T-cell (primary cell): ENCODE results near the gene ITGB7. TPM values are rescaled to one million over a fixed set of nuclear protein-coding genes. Genes with fewer than 3 reads are reported as not detected.
"Not testable (repeated sequence)": the region's sequence is repeated elsewhere in the genome, so short reads cannot be mapped to it uniquely, and the experiment has no call there.

Experiments
- ATAC-seq, 4 experiments: fragments of 200-7000 bp in 3 of 4; fragments of 150-1000 bp in 1 of 4; cut with Tn5 transposase; replicated peaks in 1 of 4; 1 replicate in 3 of 4; 2 replicates in 1 of 4; pipeline ENCODE4 v1.10.0; 2021; ENCODE audit warnings: moderate library complexity in 3 of 4, mild to moderate bottlenecking in 2 of 4, moderate number of reproducible peaks in 1 of 4
- CTCF ChIA-PET, 2 donors: fragments of 300-600 bp; sonication (Branson Sonifier 250); formaldehyde crosslinking; loops; one replicate each; lab custom pipeline; 2022; ENCODE audit warnings: antibody characterized with exemption in 2 of 2; lab: Charles Lee
- POLR2A ChIA-PET, 2 donors: fragments of 300-600 bp; sonication (Branson Sonifier 250); formaldehyde crosslinking; loops; one replicate each; lab custom pipeline; 2022; ENCODE audit warnings: antibody characterized with exemption in 2 of 2; lab: Charles Lee
- DNase-seq, 35 experiments: peaks; one replicate each; pipeline versions ENCODE4 v3.0.0 to v3.0.0-alpha.2; 2013 to 2023
- H3K27ac ChIP-seq: one replicate; pipeline ENCODE4 v1.5.1; 2013; ENCODE audit warnings: low read length
- H3K27me3 ChIP-seq, 2 experiments: replicated peaks in 1 of 2; 1 replicate in 1 of 2; 2 replicates in 1 of 2; pipeline versions ENCODE4 v1.6.1 to v1.7.0; 2013; ENCODE audit warnings: low read length in 1 of 2, mixed read lengths in 1 of 2; ENCODE audit not compliant: control insufficient read depth in 2 of 2, insufficient read depth in 2 of 2; ENCODE audit errors: extremely low read depth in 1 of 2
- H3K36me3 ChIP-seq, 2 donors: 1 replicate in 1 of 2; 2 replicates in 1 of 2; pipeline versions ENCODE4 v1.6.1 to v1.7.0; 2013; ENCODE audit warnings: low read length in 1 of 2; ENCODE audit not compliant: control insufficient read depth in 2 of 2, insufficient read depth in 1 of 2; ENCODE audit errors: extremely low read depth in 1 of 2
- H3K4me1 ChIP-seq, 2 experiments: 1 replicate in 1 of 2; 2 replicates in 1 of 2; pipeline versions ENCODE4 v1.6.1 to v1.7.0; 2013; ENCODE audit warnings: low read length in 2 of 2, mixed read lengths in 1 of 2; ENCODE audit not compliant: insufficient read depth in 2 of 2, control insufficient read depth in 1 of 2; ENCODE audit errors: extremely low read depth in 1 of 2
- H3K4me3 ChIP-seq, 2 donors: 1 replicate in 1 of 2; 2 replicates in 1 of 2; pipeline versions ENCODE4 v1.5.1 to v1.7.0; 2013; ENCODE audit warnings: mild to moderate bottlenecking in 2 of 2, low read length in 1 of 2, moderate library complexity in 1 of 2; ENCODE audit not compliant: control insufficient read depth in 1 of 2; ENCODE audit errors: extremely low read depth in 1 of 2
- H3K9me3 ChIP-seq: 2 replicates; pipeline ENCODE4 v1.7.0; 2013
- H3K27ac Mint-ChIP-seq, 2 donors: one replicate each; pipeline ENCODE4 v1.8.0; 2020 to 2021; ENCODE audit warnings: mild to moderate bottlenecking in 2 of 2, mixed read lengths in 2 of 2
- H3K27me3 Mint-ChIP-seq, 2 donors: one replicate each; pipeline ENCODE4 v1.8.0; 2021 to 2022; ENCODE audit warnings: mixed read lengths in 2 of 2
- H3K36me3 Mint-ChIP-seq: one replicate; pipeline ENCODE4 v1.8.0; 2021; ENCODE audit warnings: mixed read lengths
- H3K4me1 Mint-ChIP-seq, 3 donors: one replicate each; pipeline ENCODE4 v1.8.0; 2020 to 2022; ENCODE audit warnings: mixed read lengths in 3 of 3, mild to moderate bottlenecking in 1 of 3
- H3K4me3 Mint-ChIP-seq, 3 donors: one replicate each; pipeline ENCODE4 v1.8.0; 2020 to 2022; ENCODE audit warnings: mild to moderate bottlenecking in 3 of 3, mixed read lengths in 3 of 3, moderate library complexity in 3 of 3
- H3K9me3 Mint-ChIP-seq, 3 donors: one replicate each; pipeline ENCODE4 v1.8.0; 2020 to 2022; ENCODE audit warnings: mixed read lengths in 3 of 3
- WGBS: methylation state at CpG from one replicate; pipeline ENCODE4 v1.1.5; 2013; ENCODE audit warnings: missing lambda C conversion rate; ENCODE audit not compliant: insufficient coverage; 5-methylcytosine and 5-hydroxymethylcytosine counted together
- total RNA-seq, 35 experiments: library from RNA in 6 of 35; stranded (reverse) in 6 of 35; fragments of 120-200 nt in 1 of 35; gene quantifications; one replicate each; pipeline versions ENCODE4 v1.2.1 to v1.2.4 and lab custom pipeline; 2013 to 2026

The ITGB7 gene
- total RNA-seq, 5 donors from 2014 or later (not counting 1 experiment from before 2014, with no cell fraction given), result 247 to 590 (median 469) TPM

GRCh38 chr12:53180220-53180930 lies 26.7 kb downstream of the ITGB7 start, which contains the start of the genes CSAD and ZNF740:
TSS of gene CSAD (minus strand) at chr12:53180925. CDS start at chr12:53173470, 7,455 bp downstream.
TSS of gene ZNF740 (plus strand) at chr12:53180722. CDS start at chr12:53181984, 1,262 bp downstream.
- Histone ChIP-seq H3K4me3 (peak within 1 kb of the TSS; percentile 74 to 93), H3K27me3 (no peaks in the 10 kb centered on the region), H3K4me1 (peaks cover 33 to 52% of the 10 kb centered on the region in 2 experiments), H3K27ac (peak within 1 kb of the TSS; percentile 95), H3K9me3 (no peaks in the 10 kb centered on the region), H3K36me3 (peaks cover 5 to 38% of the 10 kb centered on the region in 2 donors)
- Mint-ChIP-seq H3K9me3 (no peaks in the 10 kb centered on the region), H3K4me3 (peak within 1 kb of the TSS; percentile 89 to 97 (median 91)), H3K36me3 (peaks cover 30% of the 10 kb centered on the region), H3K27me3 (no peaks in the 10 kb centered on the region), H3K27ac (peak within 1 kb of the TSS; percentile 96 to 98), H3K4me1 (peaks cover 52 to 59% (median 55%) of the 10 kb centered on the region in 3 donors)
- ATAC-seq (peak; percentile 94 to 97 (median 96)), DNase-seq (peak; percentile 91 to 99 (median 97))
- WGBS, result under 1% methylated on average over 49 of the region's 70 CpGs
- ChIA-PET CTCF (interaction anchor here in 1 of 2 donors (0.6 to 3.1 kb wide), 10 partner anchors 10 to 199 kb away, joined by 3 to 11 read pairs (median 4); partner anchors contain the start of genes AAAS, ESPL1, ITGB7 and MYG1), POLR2A (interaction anchor here (0.5 to 1.4 kb wide), 8 partner anchors 18 to 199 kb away, joined by 3 to 7 read pairs (median 4); partner anchors contain the start of gene PFDN5 (in 1 of the 2))

- H3K36me3 Mint-ChIP-seq, result peaks cover 25% of the 10 kb centered on the region
- no peaks in the 10 kb centered on the region for H3K27me3 ChIP-seq
- peak overlapping the region; percentile 95 for H3K27ac ChIP-seq
- no peaks in the 10 kb centered on the region for H3K27me3 Mint-ChIP-seq
- WGBS, result 20% methylated on average over 7 of the region's 12 CpGs
- POLR2A ChIA-PET, result interaction anchor here (0.5 to 1.4 kb wide), 8 partner anchors 19 to 200 kb away, joined by 3 to 7 read pairs (median 5); partner anchors contain the start of gene PFDN5 (in 1 of the 2)
- H3K27ac Mint-ChIP-seq, result peak overlapping the region; percentile 96 to 98
- CTCF ChIA-PET, result interaction anchor here (0.6 to 3.1 kb wide), 8 partner anchors 20 to 1962 kb away, joined by 3 to 11 read pairs (median 3); partner anchors contain the start of genes AAAS (in 1 of the 2), ESPL1 (in 1 of the 2), ITGB7 (in 1 of the 2) and MYG1 (in 1 of the 2)
- H3K4me3 Mint-ChIP-seq, result peak overlapping the region; percentile 89 to 97 (median 91)
- ATAC-seq (peak; percentile 1 to 3 (median 1)), DNase-seq (peak in 1 of 35 experiments; percentile 15)
- H3K4me1 Mint-ChIP-seq, result peaks cover 46 to 52% (median 49%) of the 10 kb centered on the region in 3 donors
- H3K4me1 ChIP-seq, result peaks cover 33 to 46% of the 10 kb centered on the region in 2 experiments
- no peaks in the 10 kb centered on the region for H3K9me3 ChIP-seq
- peak overlapping the region; percentile 73 to 74 for H3K4me3 ChIP-seq
- H3K36me3 ChIP-seq, result peaks cover 5 to 32% of the 10 kb centered on the region in 2 donors
- no peaks in the 10 kb centered on the region for H3K9me3 Mint-ChIP-seq
Observed at GRCh38 chr12:53179687-53180219, 27.3 kb downstream of the ITGB7 start.

GRCh38 chr12:53178803-53179202 lies 28.2 kb downstream of the ITGB7 start:
- Mint-ChIP-seq H3K27ac (peak overlapping the region; percentile 96 to 98), H3K36me3 (peaks cover 19% of the 10 kb centered on the region), H3K4me3 (peak overlapping the region; percentile 89 to 97 (median 91)), H3K4me1 (peaks cover 39 to 43% (median 40%) of the 10 kb centered on the region in 3 donors)
- peak overlapping the region; percentile 95 for H3K27ac ChIP-seq
- H3K4me1 ChIP-seq, result peaks cover 33 to 36% of the 10 kb centered on the region in 2 experiments
- ATAC-seq, H3K9me3 Mint-ChIP-seq, DNase-seq, H3K9me3 ChIP-seq, H3K4me3 ChIP-seq, H3K27me3 ChIP-seq, H3K27me3 Mint-ChIP-seq, CTCF ChIA-PET: not testable (repeated sequence)
- peaks cover 5 to 24% of the 10 kb centered on the region in 2 donors for H3K36me3 ChIP-seq
- POLR2A ChIA-PET, result interaction anchor here in 1 of 2 donors (0.7 kb wide), 1 partner anchor 114 kb away, joined by 5 read pairs; no protein-coding TSS in a partner anchor
- 95% methylated on average over 13 of the region's 14 CpGs for WGBS

GRCh38 chr12:53177447-53177846 lies 29.6 kb downstream of the ITGB7 start:
- not testable (repeated sequence) for H3K27me3 ChIP-seq, H3K27ac ChIP-seq, H3K4me3 Mint-ChIP-seq, ATAC-seq, H3K9me3 Mint-ChIP-seq, H3K4me3 ChIP-seq, H3K27me3 Mint-ChIP-seq, DNase-seq, H3K9me3 ChIP-seq
- Histone ChIP-seq H3K36me3 (peaks cover 5 to 10% of the 10 kb centered on the region in 2 donors), H3K4me1 (peaks cover 22 to 24% of the 10 kb centered on the region in 2 experiments)
- ChIA-PET POLR2A (interaction anchor here in 1 of 2 donors (0.8 kb wide), 1 partner anchor 51 kb away, joined by 3 read pairs; no protein-coding TSS in a partner anchor), CTCF (interaction anchor here in 1 of 2 donors (0.6 kb wide), 1 partner anchor 17 kb away, joined by 3 read pairs; no protein-coding TSS in a partner anchor)
- H3K36me3 Mint-ChIP-seq, result peaks cover 11% of the 10 kb centered on the region
- 90% methylated on average over 2 of the region's 6 CpGs for WGBS
- H3K4me1 Mint-ChIP-seq, result peaks cover 26 to 29% (median 27%) of the 10 kb centered on the region in 3 donors
- H3K27ac Mint-ChIP-seq, result peak overlapping the region; percentile 11 to 52

- H3K4me1 Mint-ChIP-seq, result peaks cover 19 to 22% (median 20%) of the 10 kb centered on the region in 3 donors
- ChIA-PET POLR2A (interaction anchor here in 1 of 2 donors (0.8 kb wide), 1 partner anchor 52 kb away, joined by 3 read pairs; no protein-coding TSS in a partner anchor), CTCF (interaction anchor here in 1 of 2 donors (0.6 kb wide), 1 partner anchor 16 kb away, joined by 3 read pairs; no protein-coding TSS in a partner anchor)
- H3K9me3 ChIP-seq, result no peaks in the 10 kb centered on the region
- DNase-seq, result no peak
- peaks cover 15 to 17% of the 10 kb centered on the region in 2 experiments for H3K4me1 ChIP-seq
- peaks cover 7% of the 10 kb centered on the region for H3K36me3 Mint-ChIP-seq
- no peaks in the 10 kb centered on the region for H3K27me3 ChIP-seq
- no peak for ATAC-seq
- no peaks in the 10 kb centered on the region for H3K27me3 Mint-ChIP-seq
- H3K4me3 Mint-ChIP-seq, result no peak overlapping the region
- WGBS, result 80% methylated on average over 1 of the region's 3 CpGs
- no peak overlapping the region for H3K27ac Mint-ChIP-seq
- no peak overlapping the region for H3K4me3 ChIP-seq
- H3K27ac ChIP-seq, result no peak overlapping the region
- peaks cover 1 to 3% of the 10 kb centered on the region in 2 donors for H3K36me3 ChIP-seq
- H3K9me3 Mint-ChIP-seq, result no peaks in the 10 kb centered on the region
Observed at GRCh38 chr12:53176750-53177149, 30.3 kb downstream of the ITGB7 start.
